EH (cell line): ENCODE results near the gene SIL1.

Source experiments
- DNase-seq: peaks from one replicate; pipeline ENCODE4 v3.0.0-alpha.2; 2015; ENCODE audit warnings: low read depth

The SIL1 gene

GRCh38 chr5:138942066-138942465, 256.1 kb downstream of the SIL1 start:
- no peak for DNase-seq

GRCh38 chr5:138938526-138938925, 259.6 kb downstream of the SIL1 start:
- no peak for DNase-seq

DNA sequence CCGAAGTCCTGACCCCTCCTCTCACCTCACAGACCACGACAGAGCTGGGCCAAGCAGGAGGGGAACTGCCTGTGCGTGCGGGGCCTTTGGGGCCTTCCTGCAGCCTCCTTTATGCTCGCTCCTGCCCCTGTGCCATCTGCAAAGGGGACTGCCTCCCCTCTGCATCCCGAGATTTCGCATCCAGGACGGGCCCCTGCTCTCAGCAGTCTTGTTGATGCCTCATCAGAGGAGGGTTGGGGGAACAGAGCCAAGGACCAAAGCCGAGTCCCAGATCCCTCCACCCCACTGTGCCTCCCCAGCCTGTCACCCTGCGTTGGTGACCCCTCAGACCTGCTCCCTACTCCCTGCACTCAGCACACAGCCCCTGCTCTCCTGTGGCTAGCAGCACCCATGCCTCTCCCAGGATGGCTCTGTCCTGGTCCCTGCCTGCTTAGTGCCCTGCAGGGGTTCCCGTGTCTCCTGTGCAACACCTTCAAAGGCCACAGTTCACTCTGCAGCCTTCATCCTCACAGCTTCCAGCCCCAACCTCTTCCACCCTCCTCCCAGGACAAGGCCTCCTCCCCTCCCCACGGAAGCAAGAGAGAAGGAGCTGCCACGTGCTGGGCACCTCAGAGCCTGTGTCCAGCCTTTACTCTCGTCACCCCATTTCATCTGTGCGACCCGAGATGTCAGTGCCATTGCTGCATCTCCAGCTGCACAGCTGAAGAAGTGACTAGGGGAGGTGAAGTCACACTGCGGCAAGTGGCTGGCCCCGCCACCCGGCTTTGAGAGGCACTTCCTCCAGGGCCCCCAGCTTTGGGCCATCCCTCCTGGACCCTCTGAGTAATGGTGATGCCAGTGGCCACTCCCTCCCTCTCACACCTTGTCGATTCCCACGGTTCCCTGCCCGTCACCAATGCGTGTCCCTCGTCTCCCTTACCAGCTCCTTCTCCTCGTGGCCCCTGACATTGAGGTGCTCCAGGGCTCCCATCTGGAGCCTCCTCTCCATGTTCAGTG, 260.5 kb downstream of the SIL1 start:
- DNase-seq = no peak

DNA sequence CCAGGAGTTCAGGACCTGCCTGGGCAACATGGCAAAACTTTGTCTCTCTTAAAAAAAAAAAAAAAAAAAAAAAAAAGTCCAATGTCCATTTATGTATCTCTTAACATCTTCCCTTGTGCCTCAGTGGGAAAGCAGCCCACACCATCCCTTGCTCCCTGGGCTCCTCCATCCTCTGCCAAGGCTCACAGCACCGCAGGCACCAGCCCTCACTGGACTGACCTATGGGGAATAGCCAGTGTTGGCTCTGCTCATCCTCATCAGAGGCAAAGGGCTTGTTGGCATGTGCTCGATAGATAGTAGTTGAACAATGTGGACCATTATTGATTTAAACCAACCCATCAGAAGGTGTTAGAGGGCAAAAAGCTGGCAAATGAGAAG, 261.2 kb downstream of the SIL1 start:
- DNase-seq = no peak

DNA sequence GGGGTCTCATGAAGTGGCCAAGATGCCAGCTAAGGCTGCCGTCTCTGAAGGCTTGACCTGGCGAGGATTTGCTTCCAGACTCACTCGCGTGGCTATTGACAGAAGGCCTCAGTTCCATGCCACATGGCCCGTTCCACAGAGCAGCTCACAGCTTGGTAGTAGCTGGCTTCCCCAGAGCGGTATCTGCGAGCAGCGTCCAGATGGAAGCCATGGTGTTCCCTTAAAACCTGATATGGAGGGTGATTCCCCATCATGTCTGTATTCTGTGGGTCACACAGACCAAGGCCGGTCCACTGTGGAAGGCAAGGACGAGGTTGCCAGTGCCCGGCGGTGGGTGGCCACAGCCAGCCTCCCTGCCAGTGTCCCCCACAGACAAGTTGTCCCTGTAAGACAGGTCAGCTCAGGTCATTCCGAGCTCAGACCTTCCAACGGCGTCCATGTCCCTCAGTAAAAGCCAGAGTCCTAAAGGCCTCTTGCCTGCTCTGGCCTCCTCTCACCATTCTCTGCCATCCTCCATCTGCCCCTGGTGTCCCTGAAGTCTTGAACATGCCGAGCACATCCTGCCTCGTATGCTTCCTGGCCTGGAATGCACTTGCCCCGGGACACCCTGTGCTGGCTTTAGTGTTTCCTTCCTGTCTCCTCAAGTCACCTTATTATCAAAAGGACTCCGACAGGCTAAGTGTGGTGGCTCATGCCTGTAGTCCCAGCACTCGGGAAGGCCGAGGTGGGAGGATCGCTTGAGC, 261.8 kb downstream of the SIL1 start:
- peak; percentile 24 for DNase-seq

DNA sequence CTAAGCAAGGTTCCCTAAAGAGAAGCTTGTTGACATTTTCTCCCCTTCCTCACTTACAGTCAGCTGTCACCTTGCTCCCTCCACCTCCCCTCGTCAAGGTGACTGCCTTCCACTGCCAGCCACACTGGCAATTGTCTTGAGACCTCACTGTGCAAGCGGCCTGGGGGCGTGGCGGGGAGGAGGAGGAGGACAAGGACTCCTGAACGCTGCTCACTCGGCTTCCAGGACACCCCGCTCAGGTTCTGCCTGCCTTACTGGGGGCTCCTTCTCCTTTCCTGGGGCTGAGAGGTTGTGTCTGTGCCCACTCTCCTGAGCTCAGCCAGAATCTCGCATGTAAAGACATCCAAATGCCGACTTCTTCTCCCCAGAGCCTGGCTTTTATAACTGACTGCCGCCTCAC, 262.7 kb downstream of the SIL1 start:
- no peak for DNase-seq

- no peak for DNase-seq
Observed at GRCh38 chr5:138934971-138935370, 263.2 kb downstream of the SIL1 start.

- DNase-seq = no peak
Observed at GRCh38 chr5:138933522-138934290, 264.5 kb downstream of the SIL1 start.

- DNase-seq = no peak
Observed at GRCh38 chr5:138932171-138932810, 265.9 kb downstream of the SIL1 start.

GRCh38 chr5:138930371-138931097, 267.6 kb downstream of the SIL1 start:
- no peak for DNase-seq

GRCh38 chr5:138929571-138929955, 268.6 kb downstream of the SIL1 start:
- no peak for DNase-seq

DNA sequence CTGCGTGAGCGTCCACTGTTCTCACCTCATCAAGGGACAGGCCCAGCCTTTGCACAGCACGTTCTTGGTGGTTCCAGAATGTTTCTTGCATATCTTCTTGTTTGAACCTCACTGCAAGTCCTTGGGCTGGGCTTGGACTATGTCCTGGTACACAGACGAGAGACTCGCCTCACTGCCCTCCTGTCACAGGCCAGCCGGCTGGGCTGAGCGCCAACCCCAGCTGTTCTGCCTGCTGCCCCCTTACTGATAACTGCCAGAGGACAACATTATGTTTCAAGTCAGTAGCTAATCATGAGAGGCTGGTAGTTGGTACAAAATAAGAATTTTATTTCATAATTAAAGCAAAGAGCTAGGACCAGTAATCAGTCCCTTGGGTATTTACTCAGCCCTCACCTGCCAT, 270.2 kb downstream of the SIL1 start:
- no peak for DNase-seq

GRCh38 chr5:138927544-138927943, 270.6 kb downstream of the SIL1 start:
- DNase-seq = no peak

GRCh38 chr5:138926688-138927448, 271.3 kb downstream of the SIL1 start:
- DNase-seq = no peak

DNA sequence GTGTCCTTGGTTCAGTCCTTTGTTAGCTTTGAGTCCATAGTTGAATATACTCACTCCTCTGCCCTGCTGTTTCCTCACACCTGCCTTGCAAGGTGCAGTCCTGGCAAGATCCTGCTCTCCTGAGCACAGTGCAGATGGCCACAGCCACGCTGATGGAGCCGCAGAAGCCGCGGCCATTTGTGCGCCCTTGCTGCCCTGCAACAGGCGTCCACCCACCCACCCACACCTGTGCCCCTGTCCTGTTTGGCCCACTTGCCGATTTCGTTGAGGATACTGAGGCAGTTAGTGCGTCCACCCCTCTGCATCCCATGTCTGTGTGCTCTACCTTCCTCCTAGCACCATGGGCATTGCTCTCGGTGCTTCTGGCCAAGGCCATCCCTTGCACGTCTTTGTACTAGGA, 271.9 kb downstream of the SIL1 start:
- no peak for DNase-seq

GRCh38 chr5:138925090-138925635, 273.0 kb downstream of the SIL1 start:
- no peak for DNase-seq

GRCh38 chr5:138922494-138922893, 275.7 kb downstream of the SIL1 start:
- no peak for DNase-seq

DNA sequence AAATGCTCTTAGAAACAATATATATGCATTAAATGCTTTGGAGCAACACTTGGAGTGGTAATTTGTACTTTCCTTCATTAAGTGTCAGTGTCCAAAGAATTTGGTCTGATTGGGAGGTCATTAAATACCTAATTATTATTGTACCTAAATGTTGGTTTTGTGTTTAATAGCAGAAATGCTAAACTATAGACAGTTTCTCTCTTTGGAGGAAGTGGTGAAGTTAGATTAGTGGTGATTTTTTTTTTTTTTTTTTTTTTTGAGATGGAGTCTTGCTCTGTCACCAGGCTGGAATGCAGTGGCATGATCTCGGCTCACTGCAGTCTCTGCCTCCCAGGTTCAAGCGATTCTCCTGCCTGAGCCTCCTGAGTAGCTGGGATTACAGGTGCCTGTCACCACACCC, 276.8 kb downstream of the SIL1 start:
- peak; percentile 41 for DNase-seq

- no peak for DNase-seq
Observed at GRCh38 chr5:138920181-138920580, 278.0 kb downstream of the SIL1 start.

DNA sequence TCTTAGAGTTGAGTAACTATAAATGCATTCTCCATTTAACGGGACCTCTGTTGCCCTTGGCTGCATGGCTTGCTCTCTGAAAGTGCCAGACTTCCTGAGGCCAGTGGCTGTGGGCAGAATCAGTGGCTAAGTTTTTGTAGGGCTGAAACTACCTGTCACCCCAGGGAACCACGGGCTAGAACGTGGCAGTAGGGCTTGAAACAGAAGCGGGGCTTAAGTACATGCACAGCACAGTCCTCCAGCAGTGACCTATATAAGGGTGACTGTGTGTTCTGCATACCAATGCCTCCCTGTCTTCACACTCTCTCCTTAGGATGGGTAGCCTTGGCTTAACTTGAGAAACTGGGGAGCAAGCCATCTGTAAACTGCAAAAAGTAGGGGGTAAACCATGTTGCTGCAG, 279.5 kb downstream of the SIL1 start:
- DNase-seq = no peak
